ENCODE results near the gene NRTN. TPM values are rescaled to one million over a fixed set of nuclear protein-coding genes. Genes with fewer than 3 reads are reported as not detected.

Gene NRTN
- total RNA-seq, 1 experiment from 2014 or later, result 4.6 TPM

DNA sequence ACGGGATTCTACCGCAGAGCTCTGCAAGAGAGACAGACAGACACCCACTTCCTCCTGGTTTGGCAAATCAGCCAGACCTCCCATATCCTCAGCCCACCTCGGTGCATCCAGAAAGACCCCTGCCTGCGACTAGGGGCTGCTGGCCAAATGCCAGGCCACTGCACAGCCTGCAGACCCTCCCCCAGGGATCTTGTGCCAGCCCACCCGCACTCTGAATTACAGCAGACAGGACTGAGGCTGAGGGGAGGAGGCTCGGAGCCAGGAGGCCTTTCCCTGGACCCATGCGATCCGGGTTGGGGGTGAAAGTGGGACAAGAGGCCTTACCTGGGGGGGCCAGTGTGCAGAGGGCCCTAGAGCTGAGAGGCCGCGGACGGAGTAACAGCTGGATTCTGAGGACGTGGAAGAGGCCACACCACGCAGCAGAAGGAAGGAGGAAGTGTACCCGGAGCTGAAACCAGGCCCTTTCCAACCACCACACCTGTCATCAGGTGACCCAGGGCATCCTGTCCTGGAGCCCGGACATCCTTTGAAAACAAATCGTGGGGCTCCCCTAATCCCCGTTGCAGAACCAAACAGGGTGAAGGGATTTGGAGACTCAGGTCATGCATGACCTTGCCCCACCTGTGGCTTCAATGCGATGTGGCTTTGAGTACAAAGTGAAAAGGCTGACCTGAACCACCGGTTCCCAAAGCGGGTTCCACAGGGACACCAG is 33.6 kb downstream of the NRTN start:
- Histone ChIP-seq H3K9ac (ENCODE audit: extremely low read depth, insufficient read length, low read length) (no peak overlapping the region), H2BK20ac (ENCODE audit: low read depth, low read length, poor library complexity, severe bottlenecking) (no peak overlapping the region), H3K4me2 (ENCODE audit: insufficient read depth, insufficient read length, low read length) (no peak overlapping the region), H2AK5ac (ENCODE audit: insufficient read length, low read length) (no peak overlapping the region), H3K79me1 (ENCODE audit: insufficient read depth, low read depth, low read length, poor library complexity, severe bottlenecking) (no peaks in the 10 kb centered on the region), H3K27ac (ENCODE audit: insufficient read length, low read depth, low read length) (no peak overlapping the region), H3K18ac (ENCODE audit: insufficient read length, low read depth, low read length) (no peak overlapping the region), H3K4ac (ENCODE audit: low read depth, low read length) (no peak overlapping the region), H4K91ac (ENCODE audit: insufficient read length, low read depth, low read length) (no peak overlapping the region), H3T11ph (ENCODE audit: low read length) (no peak overlapping the region), H3K23ac (ENCODE audit: insufficient read length, low read depth, low read length) (no peak overlapping the region), H2BK15ac (ENCODE audit: low read depth, low read length) (no peak overlapping the region), H3K4me1 (ENCODE audit: insufficient read depth, low read length) (no peaks in the 10 kb centered on the region), H3K9me3 (ENCODE audit: control insufficient read depth, low read depth, low read length) (no peaks in the 10 kb centered on the region), H3K14ac (ENCODE audit: insufficient read depth, low read length) (no peak overlapping the region), H3K56ac (ENCODE audit: insufficient read length, low read depth, low read length) (no peak overlapping the region), H3K23me2 (ENCODE audit: insufficient read length, low read depth, low read length, poor library complexity, severe bottlenecking) (no peaks in the 10 kb centered on the region), H4K20me1 (ENCODE audit: control insufficient read depth, insufficient read depth, insufficient read length) (no peaks in the 10 kb centered on the region), H4K5ac (ENCODE audit: insufficient read length, low read depth, low read length) (no peak overlapping the region), H3K27me3 (ENCODE audit: insufficient read depth, low read length) (no peaks in the 10 kb centered on the region), H2BK12ac (ENCODE audit: insufficient read length, low read depth, low read length) (no peak overlapping the region), H2BK5ac (ENCODE audit: insufficient read length, low read length) (no peak overlapping the region), H2AFZ (ENCODE audit: low read length) (no peak overlapping the region), H4K8ac (replicated peaks; ENCODE audit: insufficient read length, low read depth, low read length) (no peak overlapping the region), H2BK120ac (ENCODE audit: low read depth, low read length, poor library complexity, severe bottlenecking) (no peak overlapping the region), H3K79me2 (ENCODE audit: insufficient read depth, low read length) (no peaks in the 10 kb centered on the region)
- Mint-ChIP-seq H3K4me3 (no peak overlapping the region), H3K9me3 (no peaks in the 10 kb centered on the region; a peak in 1 of 5 replicates), H3K4me1 (no peaks in the 10 kb centered on the region), H3K27me3 (ENCODE audit: low read depth) (peaks cover 29% of the 10 kb centered on the region), H3K36me3 (ENCODE audit: insufficient read depth in 1 of 3, low read depth in 3 of 3) (no peaks in the 10 kb centered on the region), H3K27ac (no peak overlapping the region)
- no peak for DNase-seq
- TF ChIP-seq CTCF (conservative IDR thresholded peaks at IDR 0.05), result no peak
- WGBS (ENCODE audit: extremely low coverage, insufficient read length, low lambda C conversion rate), result no CpG with 5 or more reads among the region's 20 CpGs

All from H9 (cell line).